GM23248 (cell line): ENCODE measurements around the gene TCF25.

ENCODE experiments used
- EZH2 ChIP-seq: fragments of 200-600 bp; sonication (generic); IDR thresholded peaks from 2 replicates; pipeline ENCODE4 v1.6.1; 2018; ENCODE audit warnings: antibody characterized with exemption, mild to moderate bottlenecking; ENCODE audit not compliant: insufficient read depth, poor library complexity, severe bottlenecking
- EZH2phosphoT487 ChIP-seq: fragments of 200-600 bp; sonication (generic); IDR thresholded peaks from 2 replicates; pipeline ENCODE4 v1.6.1; 2018; ENCODE audit warnings: antibody characterized with exemption, moderate library complexity, mild to moderate bottlenecking, low read depth; ENCODE audit not compliant: insufficient read depth

DNA sequence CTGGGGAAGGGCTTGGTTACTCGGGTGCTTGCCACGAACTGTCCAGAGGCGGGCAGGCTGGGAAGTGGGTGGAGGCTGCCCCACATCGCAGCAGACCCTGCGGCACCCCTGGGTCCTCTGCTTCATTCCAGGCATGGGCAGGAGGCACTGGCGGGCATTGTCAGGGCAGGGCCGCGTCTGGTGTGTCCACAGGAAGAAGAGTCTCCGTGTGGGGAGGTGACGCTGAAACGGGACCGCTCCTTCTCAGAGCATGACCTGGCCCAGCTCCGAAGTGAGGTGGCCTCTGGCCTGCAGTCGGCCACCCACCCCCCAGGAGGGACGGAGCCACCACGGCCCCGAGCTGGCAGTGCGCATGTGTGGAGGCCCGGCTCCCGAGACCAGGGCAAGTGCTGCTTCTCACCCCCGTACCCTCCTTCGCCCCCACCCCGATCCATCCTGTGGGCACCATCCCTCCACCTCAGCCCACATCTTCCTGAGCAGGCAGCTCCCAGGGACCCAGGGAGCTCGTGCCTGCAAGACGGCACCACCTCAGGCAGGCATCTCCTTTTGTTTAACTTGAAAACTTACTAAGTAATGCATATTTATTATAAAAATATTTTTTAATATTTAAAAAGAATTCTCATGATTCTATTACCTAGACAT is 14.3 kb upstream of the TCF25 start:
- TF ChIP-seq EZH2phosphoT487 (no peak), EZH2 (no peak)
